Measurements from ENCODE around the gene MEIKIN. TPM values are rescaled to one million over a fixed set of nuclear protein-coding genes. Genes with fewer than 3 reads are reported as not detected.

Gene MEIKIN
- total and polyA plus RNA-seq, 2 donors (not counting 3 experiments of a cell fraction or from before 2014, with no cell fraction given), result not detected

- Histone ChIP-seq H3K4me3 (replicated peaks in 1 of 3; ENCODE audit: insufficient read depth in 1 of 3, low read depth in 1 of 3, low read length in 3 of 3) (no peak overlapping the region), H3K9me3 (replicated peaks; ENCODE audit: control insufficient read depth, insufficient read depth, low read length) (no peaks in the 10 kb centered on the region), H2AFZ (ENCODE audit: low read depth, low read length) (no peak overlapping the region), H3K9ac (replicated peaks; ENCODE audit: extremely low read depth, insufficient read depth, low read length) (no peak overlapping the region), H3K4me1 (ENCODE audit: control insufficient read depth, extremely low read depth, insufficient read depth, low read length) (peaks cover 4% of the 10 kb centered on the region), H3K4me2 (ENCODE audit: insufficient read depth, low read length) (no peak overlapping the region), H4K20me1 (replicated peaks; ENCODE audit: control insufficient read depth, extremely low read depth, insufficient read depth, low read length) (peaks cover 3% of the 10 kb centered on the region), H3K9me1 (replicated peaks; ENCODE audit: control insufficient read depth, extremely low read depth, insufficient read depth, low read length) (no peaks in the 10 kb centered on the region), H3K79me2 (ENCODE audit: control insufficient read depth, insufficient read depth, low read length) (peaks cover 91% of the 10 kb centered on the region), H3K27ac (ENCODE audit: insufficient read depth, low read depth, low read length) (no peak overlapping the region), H3K36me3 (ENCODE audit: control insufficient read depth in 2 of 2, extremely low read depth in 1 of 2, insufficient read depth in 2 of 2, low read length in 2 of 2) (no peaks in the 10 kb centered on the region), H3K27me3 (ENCODE audit: control insufficient read depth in 2 of 2, insufficient read depth in 2 of 2, low read length in 2 of 2) (no peaks in the 10 kb centered on the region)
- intact Hi-C loops (cut with micrococcal nuclease), result no loop called here
- dilution Hi-C loops (cut with MboI; ENCODE audit: extremely low pct_ligation_motif_present, low sequenced_read_pairs), result no loop called here
- ChIA-PET POLR2A (no interaction called here), CTCF (no interaction called here)
- BruUV-seq (replicated peaks), result no TSS peak
- no peak for FAIRE-seq
- TF ChIP-seq GATA2 (IDR thresholded peaks at IDR 0.05; ENCODE audit: insufficient read depth, insufficient read length, low read depth, low read length) (no peak), FOS (IDR thresholded peaks at IDR 0.05; ENCODE audit: borderline replicate concordance, insufficient read depth, low read length) (no peak), MAX (IDR thresholded peaks at IDR 0.05; ENCODE audit: insufficient read depth, insufficient read length) (no peak), POLR2AphosphoS5 (IDR thresholded peaks at IDR 0.05; ENCODE audit: insufficient read depth, low read depth, low read length) (no peak), POLR2A (IDR thresholded peaks at IDR 0.05; ENCODE audit: low read depth, low read length) (no peak), MYC (IDR thresholded peaks at IDR 0.05; ENCODE audit: low read depth, low read length) (no peak), JUN (IDR thresholded peaks at IDR 0.05; ENCODE audit: borderline replicate concordance, insufficient read depth, insufficient read length, low read depth) (no peak), CTCF (IDR thresholded peaks at IDR 0.05; ENCODE audit: extremely low read depth in 1 of 2, insufficient read depth in 1 of 2, low read depth in 1 of 2, low read length in 2 of 2) (no peak), EZH2 (IDR thresholded peaks at IDR 0.05; ENCODE audit: borderline replicate concordance, low read depth, low read length, severe bottlenecking) (no peak)
- no peak for DNase-seq (ENCODE audit: low read depth, low spot score)
Measured at GRCh38 chr5:131765261-131765660, 180.2 kb downstream of the MEIKIN start.

Data from endothelial cell of umbilical vein (primary cell).